HCT116 (cell line): ENCODE data around the gene ARSB. TPM values are rescaled to one million over a fixed set of nuclear protein-coding genes. Genes with fewer than 3 reads are reported as not detected.

Source experiments
- ATAC-seq: fragments of 200-7000 bp; cut with Tn5 transposase; 2 replicates; pipeline ENCODE4 v1.9.1; 2020; ENCODE audit warnings: mild to moderate bottlenecking, moderate library complexity
- BruUV-seq: library from RNA; stranded (reverse); fragments of 400-500 nt; replicated peaks from 2 replicates; lab custom pipeline; 2021; lab: Mats Ljungman, UMichigan
- CTCF ChIA-PET: fragments of 300-600 bp; sonication (Branson Sonifier 250); formaldehyde crosslinking; loops from one replicate; lab custom pipeline; 2021; ENCODE audit warnings: antibody characterized with exemption; lab: Charles Lee
- POLR2A ChIA-PET: fragments of 300-600, 350-600 bp; sonication (Branson Sonifier 250); formaldehyde crosslinking; loops from one replicate; lab custom pipeline; 2021; ENCODE audit warnings: antibody characterized with exemption; lab: Charles Lee
- RAD21 ChIA-PET, 2 experiments: fragments of 300-600 bp; sonication (Branson Sonifier 250); formaldehyde crosslinking; loops; one replicate each; lab custom pipeline; 2023; ENCODE audit warnings: low total read pairs in 2 of 2; ENCODE audit not compliant: uncharacterized antibody in 2 of 2, unreplicated experiment in 2 of 2, low non-redundant PET in 1 of 2; lab: Charles Lee
- DNase-seq: peaks from one replicate; pipeline ENCODE4 v3.0.0-alpha.2; 2010; ENCODE audit warnings: low read depth, low spot score
- H2AFZ ChIP-seq: fragments of 200-600 bp; shearing (Covaris generic), sonication (generic); 2 replicates; pipeline ENCODE4 v1.6.1; 2017; ENCODE audit warnings: low read depth, mixed run types, mixed read lengths, antibody characterized with exemption, low read length; ENCODE audit not compliant: poor library complexity, severe bottlenecking
- H3K27ac ChIP-seq: 2 replicates; pipeline ENCODE4 v1.5.1; 2012; ENCODE audit warnings: low read depth, low read length
- H3K27me3 ChIP-seq: fragments of 200-600 bp; sonication (generic); 2 replicates; pipeline ENCODE4 v1.6.1; 2016; ENCODE audit warnings: mixed run types, low read length, mixed read lengths; ENCODE audit not compliant: insufficient read depth
- H3K36me3 ChIP-seq, 2 experiments: fragments of 200-500 bp in 1 of 2; fragments of 200-600 bp in 1 of 2; sonication (Bioruptor generic) in 1 of 2; sonication (generic) in 1 of 2; 2 replicates each; pipeline versions ENCODE4 v1.5.1 to v1.6.1; 2014 to 2016; ENCODE audit warnings: low read length in 2 of 2, inconsistent platforms in 1 of 2, mixed read lengths in 1 of 2, mixed run types in 1 of 2; ENCODE audit not compliant: insufficient read depth in 2 of 2, control insufficient read depth in 1 of 2
- H3K4me1 ChIP-seq, 2 experiments: fragments of 200-600 bp in 1 of 2; sonication (generic) in 1 of 2; 2 replicates each; pipeline versions ENCODE4 v1.5.1 to v1.6.1; 2012 to 2017; ENCODE audit warnings: low read length in 2 of 2, inconsistent platforms in 1 of 2, mild to moderate bottlenecking in 1 of 2, mixed read lengths in 1 of 2, mixed run types in 1 of 2, moderate library complexity in 1 of 2; ENCODE audit not compliant: insufficient read depth in 2 of 2, control insufficient read depth in 1 of 2
- H3K4me2 ChIP-seq: fragments of 200-600 bp; sonication (generic); 2 replicates; pipeline ENCODE4 v1.6.1; 2017; ENCODE audit warnings: mixed run types, low read length, mixed read lengths
- H3K4me3 ChIP-seq, 2 experiments: fragments of 200-600 bp in 1 of 2; sonication (generic) in 1 of 2; replicated peaks in 1 of 2; 2 replicates each; pipeline ENCODE4 v1.5.1; 2011 to 2016; ENCODE audit warnings: low read length in 2 of 2, control low read depth in 1 of 2, low read depth in 1 of 2, mild to moderate bottlenecking in 1 of 2, mixed read lengths in 1 of 2, mixed run types in 1 of 2
- H3K79me2 ChIP-seq: fragments of 200-600 bp; sonication (generic); 2 replicates; pipeline ENCODE4 v1.6.1; 2017; ENCODE audit warnings: mild to moderate bottlenecking, mixed run types, low read length, moderate library complexity, mixed read lengths; ENCODE audit not compliant: insufficient read depth
- H3K9ac ChIP-seq: fragments of 200-600 bp; sonication (generic); 2 replicates; pipeline ENCODE4 v1.6.1; 2016; ENCODE audit warnings: low read length, mixed read lengths
- H3K9me2 ChIP-seq: fragments of 200-600 bp; sonication (generic), shearing (Covaris generic); 2 replicates; pipeline ENCODE4 v1.6.1; 2017; ENCODE audit warnings: mixed run types, mild to moderate bottlenecking, moderate library complexity; ENCODE audit not compliant: insufficient read depth
- H3K9me3 ChIP-seq, 2 experiments: fragments of 200-500 bp in 1 of 2; fragments of 200-600 bp in 1 of 2; sonication (Bioruptor generic) in 1 of 2; sonication (generic) in 1 of 2; 2 replicates each; pipeline ENCODE4 v1.6.1; 2014 to 2017; ENCODE audit warnings: low read length in 2 of 2, mixed read lengths in 2 of 2, inconsistent platforms in 1 of 2, low read depth in 1 of 2, mild to moderate bottlenecking in 1 of 2, mixed run types in 1 of 2, moderate library complexity in 1 of 2; ENCODE audit not compliant: control insufficient read depth in 1 of 2, insufficient read depth in 1 of 2
- H4K20me1 ChIP-seq: fragments of 200-600 bp; sonication (generic), shearing (Covaris generic); 2 replicates; pipeline ENCODE4 v1.6.1; 2017; ENCODE audit warnings: mixed run types, mild to moderate bottlenecking, moderate library complexity; ENCODE audit not compliant: insufficient read depth
- CBX3 ChIP-seq: IDR thresholded peaks from 2 replicates; pipeline ENCODE4 v1.6.1; 2012; ENCODE audit warnings: low read depth
- EZH2phosphoT487 ChIP-seq: fragments of 200-600 bp; IDR thresholded peaks from 2 replicates; pipeline ENCODE4 v1.6.1; 2018; ENCODE audit warnings: antibody characterized with exemption, borderline replicate concordance
- POLR2A ChIP-seq: IDR thresholded peaks from 2 replicates; pipeline ENCODE4 v1.7.0; 2011; ENCODE audit warnings: borderline replicate concordance; ENCODE audit not compliant: insufficient read depth, insufficient read length; ENCODE audit errors: extremely low read depth
- SP1 ChIP-seq: IDR thresholded peaks from 2 replicates; pipeline ENCODE4 v1.6.1; 2012; ENCODE audit warnings: low read depth
- TCF7L2 ChIP-seq: IDR thresholded peaks from 2 replicates; pipeline ENCODE4 v1.7.0; 2011; ENCODE audit warnings: borderline replicate concordance, inconsistent platforms; ENCODE audit not compliant: insufficient read depth, insufficient read length; ENCODE audit errors: extremely low read depth
- YY1 ChIP-seq: IDR thresholded peaks from 2 replicates; pipeline ENCODE4 v1.6.1; 2011; ENCODE audit warnings: low read length, low read depth, moderate library complexity, mild to moderate bottlenecking; ENCODE audit not compliant: insufficient replicate concordance; ENCODE audit errors: extremely low read depth
- ZNF274 ChIP-seq: fragments of 200-500 bp; sonication (Bioruptor generic); IDR thresholded peaks from 2 replicates; pipeline ENCODE4 v1.6.1; 2014; ENCODE audit warnings: mild to moderate bottlenecking, low read depth, low read length, inconsistent platforms
- intact Hi-C: fragments of 100-400 bp; cut with micrococcal nuclease; formaldehyde crosslinking; loops from 2 replicates; pipeline ENCODE4 v1.10.0; 2022
- total RNA-seq: library from RNA; stranded (reverse); gene quantifications from one replicate; pipeline ENCODE4 v1.2.1, GENCODE V29; 2021; ENCODE audit not compliant: unreplicated experiment
- TF ChIP-seq, protein P1 (sequence below), 3 experiments: fragments of 200-600 bp in 1 of 3; sonication (generic) in 1 of 3; IDR thresholded peaks in 2 of 3; conservative IDR thresholded peaks in 1 of 3; 2 replicates each; pipeline ENCODE4 v1.5.1; 2012 to 2017; ENCODE audit warnings: low read depth in 2 of 3, low read length in 2 of 3, antibody characterized with exemption in 1 of 3, borderline replicate concordance in 1 of 3, control low read depth in 1 of 3, mild to moderate bottlenecking in 1 of 3, mixed read lengths in 1 of 3, mixed run types in 1 of 3, moderate library complexity in 1 of 3; ENCODE audit not compliant: insufficient read depth in 1 of 3

ARSB gene
- total RNA-seq, 1 experiment from 2014 or later: 4.8 TPM

DNA sequence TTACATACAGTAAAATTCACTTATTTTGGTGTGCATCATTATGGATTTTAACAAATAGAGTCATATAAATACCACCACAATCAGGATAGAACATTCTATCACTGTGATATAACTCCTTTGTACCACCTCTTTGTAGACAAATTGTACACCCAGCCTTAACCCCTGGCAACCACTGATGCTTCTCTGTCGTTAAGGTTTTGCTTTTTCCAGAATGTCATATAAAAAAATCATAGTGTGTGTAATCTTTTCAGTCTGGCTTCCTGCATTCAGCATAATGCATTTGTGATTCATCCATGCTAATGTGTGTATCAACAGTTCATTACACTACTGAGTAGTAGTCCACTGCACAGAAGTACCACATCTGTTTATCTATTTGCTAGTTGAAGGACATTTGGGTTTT is 81.2 kb downstream of the ARSB start:
- TF ChIP-seq EZH2phosphoT487 (no peak), CBX3 (no peak)
- TF ChIP-seq, all 23 proteins: peak for 0
- Histone ChIP-seq H3K27me3 (no peaks in the 10 kb centered on the region), H3K4me2 (no peak overlapping the region), H3K79me2 (no peaks in the 10 kb centered on the region), H3K4me3 (no peak overlapping the region), H3K4me1 (no peaks in the 10 kb centered on the region), H3K9ac (no peak overlapping the region), H2AFZ (no peak overlapping the region), H3K9me3 (no peaks in the 10 kb centered on the region), H3K27ac (no peak overlapping the region), H4K20me1 (no peaks in the 10 kb centered on the region), H3K36me3 (no peaks in the 10 kb centered on the region), H3K9me2 (no peaks in the 10 kb centered on the region)
- intact Hi-C loops: loop anchor here (5.0 to 10.0 kb wide), 2 partner anchors 113 to 561 kb away; no protein-coding TSS in a partner anchor
- DNase-seq (no peak), ATAC-seq (no peak)
- POLR2A ChIA-PET: no interaction called here
- BruUV-seq: no TSS peak
- RAD21 ChIA-PET: no interaction called here
- CTCF ChIA-PET: no interaction called here

DNA sequence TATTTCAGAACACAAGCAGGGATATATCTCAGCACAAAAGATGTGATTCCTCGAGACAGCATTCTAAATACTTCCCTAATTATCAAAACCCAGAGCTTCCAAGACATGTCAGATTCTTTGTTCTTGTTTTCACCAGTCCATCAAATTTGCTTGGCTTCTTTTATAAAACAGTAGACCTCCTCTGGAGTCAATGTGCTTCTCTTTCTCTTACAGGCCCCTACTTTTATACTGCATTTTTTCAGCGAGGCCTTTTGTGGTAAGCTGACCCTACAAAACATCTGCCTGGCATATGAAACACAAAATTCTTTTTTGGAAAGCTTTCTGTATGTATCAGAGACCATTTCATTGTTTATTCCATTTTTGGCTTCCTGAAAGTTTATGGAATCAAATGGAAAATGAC is 81.8 kb downstream of the ARSB start:
- intact Hi-C loops: loop anchor here (5.0 to 10.0 kb wide), 2 partner anchors 114 to 561 kb away; no protein-coding TSS in a partner anchor
- Histone ChIP-seq H3K9me2 (no peaks in the 10 kb centered on the region), H3K4me2 (no peak overlapping the region), H2AFZ (no peak overlapping the region), H3K27ac (no peak overlapping the region), H3K79me2 (no peaks in the 10 kb centered on the region), H3K9me3 (no peaks in the 10 kb centered on the region), H3K9ac (no peak overlapping the region), H3K36me3 (no peaks in the 10 kb centered on the region), H4K20me1 (no peaks in the 10 kb centered on the region), H3K4me3 (no peak overlapping the region), H3K4me1 (no peaks in the 10 kb centered on the region), H3K27me3 (no peaks in the 10 kb centered on the region)
- RAD21 ChIA-PET: no interaction called here
- TF ChIP-seq TCF7L2: no peak
- no peak for TF ChIP-seq POLR2A
- no peak for TF ChIP-seq YY1
- no peak for TF ChIP-seq SP1
- TF ChIP-seq, protein P1, sequence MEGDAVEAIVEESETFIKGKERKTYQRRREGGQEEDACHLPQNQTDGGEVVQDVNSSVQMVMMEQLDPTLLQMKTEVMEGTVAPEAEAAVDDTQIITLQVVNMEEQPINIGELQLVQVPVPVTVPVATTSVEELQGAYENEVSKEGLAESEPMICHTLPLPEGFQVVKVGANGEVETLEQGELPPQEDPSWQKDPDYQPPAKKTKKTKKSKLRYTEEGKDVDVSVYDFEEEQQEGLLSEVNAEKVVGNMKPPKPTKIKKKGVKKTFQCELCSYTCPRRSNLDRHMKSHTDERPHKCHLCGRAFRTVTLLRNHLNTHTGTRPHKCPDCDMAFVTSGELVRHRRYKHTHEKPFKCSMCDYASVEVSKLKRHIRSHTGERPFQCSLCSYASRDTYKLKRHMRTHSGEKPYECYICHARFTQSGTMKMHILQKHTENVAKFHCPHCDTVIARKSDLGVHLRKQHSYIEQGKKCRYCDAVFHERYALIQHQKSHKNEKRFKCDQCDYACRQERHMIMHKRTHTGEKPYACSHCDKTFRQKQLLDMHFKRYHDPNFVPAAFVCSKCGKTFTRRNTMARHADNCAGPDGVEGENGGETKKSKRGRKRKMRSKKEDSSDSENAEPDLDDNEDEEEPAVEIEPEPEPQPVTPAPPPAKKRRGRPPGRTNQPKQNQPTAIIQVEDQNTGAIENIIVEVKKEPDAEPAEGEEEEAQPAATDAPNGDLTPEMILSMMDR (IDR thresholded peaks at IDR 0.05 in 2 of 3, conservative IDR thresholded peaks at IDR 0.05 in 1 of 3; ENCODE audit: borderline replicate concordance in 1 of 3, insufficient read depth in 1 of 3, low read depth in 2 of 3, low read length in 2 of 3): no peak
- no peak for TF ChIP-seq ZNF274
- no TSS peak for BruUV-seq
- CTCF ChIA-PET: no interaction called here
- POLR2A ChIA-PET: no interaction called here
- DNase-seq (no peak), ATAC-seq (no peak)
